ENCODE data around the gene CAMK2D.

- TF ChIP-seq POLR2A (IDR thresholded peaks at IDR 0.05; ENCODE audit: low read length) (no peak), GATA1 (IDR thresholded peaks at IDR 0.05; ENCODE audit: low read depth, low read length) (no peak)
These were observed 85.5 kb downstream of the CAMK2D start for GRCh38 chr4:113675731-113676697.

Data from erythroblast (primary cell).